NCI-H1436 treated with DMSO at 0.1 percent for 48 hours (cell line): ENCODE data around the gene DCTN4.

ENCODE experiments used
- DNase-seq: peaks from one replicate; lab custom pipeline; 2025; lab: John Stamatoyannopoulos, UW

The DCTN4 gene

DNA sequence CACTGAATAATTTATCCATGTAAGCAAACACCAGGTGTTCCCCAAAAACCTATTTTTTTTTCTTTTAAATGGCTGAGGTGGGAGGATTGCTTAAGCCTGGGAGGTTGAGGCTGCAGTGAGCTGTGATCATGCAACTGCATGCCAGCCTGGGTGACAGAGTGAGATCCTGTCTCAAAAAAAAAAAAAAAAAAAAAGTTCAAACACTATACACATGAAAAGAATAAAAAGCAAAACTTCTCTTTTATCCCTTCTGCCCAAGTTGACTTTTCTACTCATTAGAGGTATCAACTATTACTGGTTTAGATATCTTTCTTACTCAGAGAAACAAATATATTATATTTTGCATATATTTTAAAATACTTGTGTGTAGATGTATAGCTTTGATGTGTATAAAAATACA lies 17.8 kb downstream of the DCTN4 start:
- no peak for DNase-seq

DNA sequence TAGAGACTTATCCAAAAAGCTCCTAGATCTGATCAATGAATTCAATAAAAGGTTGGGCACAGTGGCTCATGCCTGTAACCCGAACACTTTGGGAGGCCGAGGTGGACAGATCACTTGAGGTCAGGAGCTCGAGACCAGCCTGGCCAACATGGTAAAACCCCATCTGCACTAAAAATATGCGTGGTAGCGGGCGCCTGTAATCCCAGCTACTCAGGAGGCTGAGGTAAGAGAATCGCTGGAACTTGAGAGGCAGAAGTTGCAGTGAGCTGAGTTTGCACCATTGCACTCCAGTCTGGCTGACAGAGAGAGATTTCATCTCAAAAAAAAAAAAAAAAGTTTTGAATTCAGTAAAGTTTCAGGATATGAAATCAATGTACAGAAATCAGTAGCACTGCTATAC lies 20.0 kb downstream of the DCTN4 start:
- no peak for DNase-seq

GRCh38 chr5:150734579-150735384 lies 24.0 kb downstream of the DCTN4 start:
- DNase-seq: no peak

DNA sequence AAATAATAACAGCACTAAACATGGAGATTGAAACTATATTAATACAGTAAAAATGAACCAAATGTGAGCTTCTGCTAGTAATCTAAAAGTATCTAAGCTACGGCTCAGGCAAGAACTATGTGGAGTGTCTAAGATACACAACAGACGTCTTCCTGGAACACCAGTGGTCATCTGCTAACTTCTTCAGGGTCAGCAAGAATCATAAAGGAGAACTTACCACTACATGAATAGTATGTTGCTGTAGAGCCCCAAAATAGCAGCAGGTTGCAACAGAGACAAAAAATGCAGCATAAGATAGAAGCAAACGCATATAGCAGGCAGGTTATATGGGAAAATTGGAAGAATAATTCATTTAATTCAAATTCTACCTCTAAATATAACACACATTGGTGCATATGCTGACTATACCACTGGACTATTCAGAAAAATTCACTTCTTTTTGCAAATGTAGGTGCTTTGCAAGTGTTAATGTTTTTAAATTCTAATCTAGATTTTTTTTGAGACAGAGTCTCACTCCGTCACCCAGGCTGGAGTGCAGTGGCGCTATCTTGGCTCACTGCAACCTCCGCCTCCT lies 27.1 kb downstream of the DCTN4 start:
- no peak for DNase-seq

DNA sequence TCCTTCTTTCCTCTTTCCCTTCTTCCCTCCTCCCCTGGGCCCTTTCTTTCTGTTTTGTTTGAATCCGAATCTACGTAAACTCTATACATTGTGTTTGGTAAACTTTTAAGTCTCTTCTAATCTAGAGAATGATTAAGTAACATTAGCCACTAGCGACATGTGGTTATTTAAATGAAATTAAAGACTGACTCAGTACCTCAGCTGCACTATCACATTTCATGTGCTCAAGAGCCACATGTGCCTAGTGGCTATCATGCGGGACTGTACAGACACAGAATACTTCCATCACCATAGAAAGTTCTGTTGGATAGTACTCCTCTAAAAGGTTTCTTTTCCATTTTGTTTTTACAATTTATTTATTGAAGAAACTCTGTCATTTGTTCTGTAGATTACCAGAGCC lies 29.0 kb downstream of the DCTN4 start:
- no peak for DNase-seq

DNA sequence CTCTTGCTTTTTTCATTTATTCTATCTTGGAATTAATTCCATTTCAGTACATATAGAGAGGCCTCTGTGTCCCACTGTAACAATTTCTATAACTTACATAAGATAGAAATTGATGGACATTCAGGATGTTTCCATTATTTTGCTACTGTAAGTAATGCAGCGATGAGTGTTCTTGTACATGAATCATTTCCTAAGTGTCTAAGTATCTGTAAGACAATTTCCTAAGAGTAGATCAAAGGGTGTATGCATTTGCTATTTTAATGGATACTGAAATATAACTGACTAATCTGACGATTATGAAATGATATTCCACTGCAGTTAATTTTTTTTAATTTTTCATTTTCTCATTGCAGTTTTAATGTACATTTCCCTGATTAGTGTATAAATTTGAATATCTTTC lies 35.0 kb downstream of the DCTN4 start:
- DNase-seq: no peak

DNA sequence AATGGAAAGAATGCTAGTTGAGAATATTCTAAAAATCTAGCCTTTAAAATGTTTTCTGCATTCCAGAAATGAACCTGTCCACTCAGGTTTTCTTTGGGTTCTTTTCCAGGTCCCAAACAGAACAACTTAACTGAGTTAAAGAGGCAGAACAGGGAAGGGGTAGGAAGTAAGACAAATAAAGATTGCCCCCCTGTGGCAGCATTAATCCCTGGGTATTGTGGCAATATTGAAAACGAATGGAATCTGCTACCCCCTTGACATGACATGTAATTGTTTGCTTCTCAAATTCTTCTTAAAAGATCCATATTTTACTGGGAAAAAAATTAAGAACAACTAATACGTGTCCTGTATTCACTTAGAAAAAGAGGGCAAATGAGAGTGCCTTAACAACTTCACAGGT lies 48.7 kb downstream of the DCTN4 start:
- DNase-seq: no peak

GRCh38 chr5:150706776-150707390 lies 51.9 kb downstream of the DCTN4 start:
- no peak for DNase-seq

- DNase-seq: no peak
These were observed 55.1 kb downstream of the DCTN4 start for GRCh38 chr5:150703762-150704161.

DNA sequence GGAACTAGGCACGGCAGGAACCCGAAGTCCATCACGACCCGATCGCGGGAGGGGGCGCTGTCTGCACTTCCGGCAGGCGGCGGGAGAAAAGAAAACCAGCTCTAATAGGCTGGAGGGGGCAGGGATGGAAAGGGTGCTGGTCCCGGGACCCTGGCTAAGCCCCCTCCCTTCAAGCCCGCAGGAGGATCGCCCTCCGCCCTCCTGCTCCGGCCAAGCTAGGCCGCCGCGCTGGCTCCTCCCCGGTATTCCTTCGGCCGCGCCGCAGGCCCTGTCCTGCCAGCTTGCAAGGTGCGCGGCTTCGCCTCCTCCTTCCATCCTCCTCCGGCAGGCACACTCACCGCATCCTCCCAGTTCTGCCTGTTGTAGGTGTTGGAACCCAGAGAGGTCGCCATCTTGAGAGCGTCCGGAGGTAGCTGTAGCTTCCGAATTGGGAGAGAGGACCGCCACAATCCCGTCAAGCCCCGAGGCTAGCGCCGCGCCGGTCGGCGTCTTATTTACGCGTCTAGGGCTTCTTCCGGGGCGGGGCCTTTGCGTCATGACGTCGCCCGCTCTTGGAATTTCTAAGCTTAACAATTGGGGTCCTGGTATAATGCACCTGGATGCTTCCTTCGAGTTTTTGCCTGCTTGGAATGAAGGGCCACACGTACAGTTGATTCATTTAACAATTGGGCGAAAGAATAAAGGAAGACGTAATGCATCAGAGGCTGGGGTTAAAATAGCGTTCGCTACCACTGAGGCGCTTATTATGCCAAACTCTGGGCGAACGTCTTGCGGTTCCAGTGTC lies 58.0 kb downstream of the DCTN4 start, which contains the start of gene RBM22:
RBM22 (minus strand) TSS at position 469 of the 784 bp plus-strand sequence; CDS start at position 392, 77 bp downstream.
- DNase-seq: peak; percentile 56

DNA sequence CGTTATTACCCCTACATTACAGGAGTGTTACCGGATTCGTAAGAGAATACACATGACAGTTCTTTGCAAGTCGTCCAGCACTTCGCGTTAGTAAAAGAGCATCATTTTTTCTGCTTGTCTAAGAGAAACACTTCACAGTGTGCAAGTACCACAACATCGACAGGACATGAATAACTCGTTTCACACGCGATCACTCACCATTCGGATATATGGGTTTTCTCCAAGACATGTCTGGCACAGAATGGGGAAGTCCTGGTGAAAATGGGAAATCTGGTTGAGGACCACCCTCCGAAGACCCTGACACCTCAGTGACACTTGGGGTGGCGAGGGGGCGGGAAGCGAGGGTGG lies 58.6 kb downstream of the DCTN4 start:
- DNase-seq: no peak

GRCh38 chr5:150694612-150695011 lies 64.2 kb downstream of the DCTN4 start:
- no peak for DNase-seq

DNA sequence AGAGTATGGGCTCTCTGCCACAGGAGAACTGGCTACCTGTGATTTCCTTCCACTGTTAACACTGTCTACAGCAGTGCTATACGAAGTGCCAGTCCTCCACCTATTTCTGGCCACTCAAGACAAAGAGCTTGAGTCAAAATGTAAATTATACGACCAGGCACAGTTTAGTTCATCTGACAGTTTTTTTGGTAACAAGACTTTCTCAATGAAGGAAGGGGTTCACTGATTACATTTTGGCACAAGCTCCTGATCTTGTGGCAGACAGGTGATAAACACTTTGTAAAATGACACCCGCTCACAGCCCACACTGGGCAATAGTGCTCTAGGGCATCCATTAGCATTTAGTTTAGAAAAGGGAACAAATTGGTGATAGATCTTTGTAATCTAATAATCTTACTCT lies 66.5 kb downstream of the DCTN4 start:
- DNase-seq: no peak

DNA sequence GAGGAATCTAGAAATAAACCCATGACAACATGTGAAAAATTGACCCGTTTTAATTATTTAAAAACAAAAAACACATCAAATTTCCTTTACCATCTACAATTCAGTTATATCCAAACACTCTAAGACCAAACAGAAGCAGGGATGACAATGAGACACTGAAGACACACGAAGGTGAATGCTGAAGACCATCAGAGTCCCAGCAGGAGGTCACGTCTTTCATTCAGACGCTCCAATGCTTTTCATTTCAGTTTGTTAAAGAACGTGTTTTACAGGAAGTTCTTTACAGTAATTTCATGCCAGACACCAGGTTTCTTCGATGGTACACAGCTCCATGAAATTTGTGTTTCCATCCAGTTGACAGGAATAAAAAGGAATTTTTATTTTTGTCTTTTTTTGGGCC lies 68.1 kb downstream of the DCTN4 start:
- DNase-seq: no peak

GRCh38 chr5:150689120-150689519 lies 69.7 kb downstream of the DCTN4 start:
- DNase-seq: no peak

GRCh38 chr5:150676578-150676977 lies 82.2 kb downstream of the DCTN4 start:
- no peak for DNase-seq

GRCh38 chr5:150675069-150675468 lies 83.7 kb downstream of the DCTN4 start:
- DNase-seq: no peak

GRCh38 chr5:150674341-150674821 lies 84.4 kb downstream of the DCTN4 start:
- no peak for DNase-seq

DNA sequence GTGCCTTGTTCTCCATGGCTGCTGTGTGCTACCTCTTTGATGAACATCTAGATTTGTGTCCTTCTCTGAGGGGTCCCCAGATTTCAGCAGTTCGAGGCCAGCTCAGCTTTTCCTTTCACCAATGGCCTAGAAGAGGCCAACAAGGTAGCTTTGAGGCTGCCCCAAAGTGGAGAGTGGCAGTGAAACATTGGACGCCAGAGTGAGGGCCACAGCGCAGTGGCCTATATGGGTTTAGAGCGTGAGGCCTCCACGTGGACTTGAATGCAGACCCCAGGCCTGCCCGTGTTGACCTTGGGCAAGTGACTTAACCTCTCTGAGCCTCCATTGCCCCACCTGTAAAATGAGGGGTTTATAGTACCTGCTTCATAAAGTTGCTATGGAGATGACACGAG lies 85.9 kb downstream of the DCTN4 start:
- DNase-seq: no peak

- DNase-seq: no peak
These were observed 86.5 kb downstream of the DCTN4 start for GRCh38 chr5:150672237-150672883.

GRCh38 chr5:150671509-150672236 lies 87.1 kb downstream of the DCTN4 start:
- DNase-seq: no peak
